ENCODE data around the gene VN1R4.

DNA sequence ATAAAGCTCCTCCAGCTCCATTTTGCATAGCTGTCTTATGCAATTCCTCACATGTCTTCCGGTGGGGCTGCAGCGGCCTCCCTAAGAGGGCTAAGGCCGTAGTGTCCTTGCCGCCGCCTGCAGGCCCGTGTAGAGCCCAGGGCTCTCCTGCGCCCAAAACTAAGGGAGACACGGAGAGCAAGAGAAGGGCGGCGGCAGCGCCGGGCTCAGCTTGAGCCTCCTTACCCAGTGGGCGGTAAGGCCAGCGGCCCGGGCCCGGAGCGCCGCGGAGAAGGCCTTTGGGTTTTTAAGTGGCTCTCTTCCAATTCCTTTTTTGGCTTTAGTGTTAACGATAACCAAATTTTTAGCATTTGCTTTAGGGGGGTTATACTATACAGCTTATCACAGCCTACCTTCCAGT, 42.9 kb downstream of the VN1R4 start:
- TF ChIP-seq POLR2AphosphoS5 (IDR thresholded peaks at IDR 0.05; ENCODE audit: borderline replicate concordance, low read depth, low read length) (no peak), EZH2 (IDR thresholded peaks at IDR 0.05) (no peak)
